Parathyroid adenoma (tissue), 2 donors: Measurements from ENCODE around the gene KLHL3.

ENCODE experiments used
- H2AFZ ChIP-seq: fragments of 300-600 bp; sonication (generic); one replicate; pipeline ENCODE4 v1.7.0; 2017; ENCODE audit warnings: antibody characterized with exemption, mild to moderate bottlenecking
- H3K27ac ChIP-seq: fragments of 300-600 bp; sonication (generic); one replicate; pipeline ENCODE4 v1.7.0; 2017
- H3K27me3 ChIP-seq: fragments of 300-600 bp; sonication (generic); one replicate; pipeline ENCODE4 v1.7.0; 2017; ENCODE audit warnings: low read length; ENCODE audit not compliant: control insufficient read depth, insufficient read depth
- H3K36me3 ChIP-seq: fragments of 300-600 bp; sonication (generic); one replicate; pipeline ENCODE4 v1.7.0; 2017; ENCODE audit warnings: low read length; ENCODE audit not compliant: control insufficient read depth, insufficient read depth
- H3K4me1 ChIP-seq: fragments of 300-600 bp; sonication (generic); one replicate; pipeline ENCODE4 v1.7.0; 2017; ENCODE audit warnings: control low read depth
- H3K4me2 ChIP-seq: fragments of 300-600 bp; sonication (generic); one replicate; pipeline ENCODE4 v1.7.0; 2017; ENCODE audit warnings: low read length
- H3K4me3 ChIP-seq: fragments of 300-600 bp; sonication (generic); one replicate; pipeline ENCODE4 v1.7.0; 2017; ENCODE audit warnings: low read depth, low read length
- H3K79me2 ChIP-seq: fragments of 300-600 bp; sonication (generic); one replicate; pipeline ENCODE4 v1.7.0; 2017; ENCODE audit warnings: control low read depth
- H3K9ac ChIP-seq: fragments of 300-600 bp; sonication (generic); one replicate; pipeline ENCODE4 v1.7.0; 2017; ENCODE audit warnings: mild to moderate bottlenecking
- H3K9me3 ChIP-seq: fragments of 300-600 bp; sonication (generic); one replicate; pipeline ENCODE4 v1.7.0; 2017; ENCODE audit warnings: low read length; ENCODE audit not compliant: control insufficient read depth
- TF ChIP-seq, protein P1 (sequence below): fragments of 300-600 bp; sonication (generic); IDR thresholded peaks from one replicate; pipeline ENCODE4 v1.7.0; 2017; ENCODE audit warnings: antibody characterized with exemption, mild to moderate bottlenecking
- donor health status: primary hyperparathyroidism.

KLHL3 gene

GRCh38 chr5:137747848-137748247, 12.0 kb upstream of the KLHL3 start:
- H3K27me3 ChIP-seq = no peaks in the 10 kb centered on the region
- TF ChIP-seq, protein P1, sequence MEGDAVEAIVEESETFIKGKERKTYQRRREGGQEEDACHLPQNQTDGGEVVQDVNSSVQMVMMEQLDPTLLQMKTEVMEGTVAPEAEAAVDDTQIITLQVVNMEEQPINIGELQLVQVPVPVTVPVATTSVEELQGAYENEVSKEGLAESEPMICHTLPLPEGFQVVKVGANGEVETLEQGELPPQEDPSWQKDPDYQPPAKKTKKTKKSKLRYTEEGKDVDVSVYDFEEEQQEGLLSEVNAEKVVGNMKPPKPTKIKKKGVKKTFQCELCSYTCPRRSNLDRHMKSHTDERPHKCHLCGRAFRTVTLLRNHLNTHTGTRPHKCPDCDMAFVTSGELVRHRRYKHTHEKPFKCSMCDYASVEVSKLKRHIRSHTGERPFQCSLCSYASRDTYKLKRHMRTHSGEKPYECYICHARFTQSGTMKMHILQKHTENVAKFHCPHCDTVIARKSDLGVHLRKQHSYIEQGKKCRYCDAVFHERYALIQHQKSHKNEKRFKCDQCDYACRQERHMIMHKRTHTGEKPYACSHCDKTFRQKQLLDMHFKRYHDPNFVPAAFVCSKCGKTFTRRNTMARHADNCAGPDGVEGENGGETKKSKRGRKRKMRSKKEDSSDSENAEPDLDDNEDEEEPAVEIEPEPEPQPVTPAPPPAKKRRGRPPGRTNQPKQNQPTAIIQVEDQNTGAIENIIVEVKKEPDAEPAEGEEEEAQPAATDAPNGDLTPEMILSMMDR = no peak
- H3K27ac ChIP-seq = no peak overlapping the region
- peaks cover 4% of the 10 kb centered on the region for H3K4me1 ChIP-seq
- no peak overlapping the region for H3K4me2 ChIP-seq
- no peak overlapping the region for H3K9ac ChIP-seq
- no peak overlapping the region for H2AFZ ChIP-seq
- H3K4me3 ChIP-seq = no peak overlapping the region
- H3K79me2 ChIP-seq = peaks cover 14% of the 10 kb centered on the region
- H3K36me3 ChIP-seq = no peaks in the 10 kb centered on the region
- H3K9me3 ChIP-seq = no peaks in the 10 kb centered on the region

DNA sequence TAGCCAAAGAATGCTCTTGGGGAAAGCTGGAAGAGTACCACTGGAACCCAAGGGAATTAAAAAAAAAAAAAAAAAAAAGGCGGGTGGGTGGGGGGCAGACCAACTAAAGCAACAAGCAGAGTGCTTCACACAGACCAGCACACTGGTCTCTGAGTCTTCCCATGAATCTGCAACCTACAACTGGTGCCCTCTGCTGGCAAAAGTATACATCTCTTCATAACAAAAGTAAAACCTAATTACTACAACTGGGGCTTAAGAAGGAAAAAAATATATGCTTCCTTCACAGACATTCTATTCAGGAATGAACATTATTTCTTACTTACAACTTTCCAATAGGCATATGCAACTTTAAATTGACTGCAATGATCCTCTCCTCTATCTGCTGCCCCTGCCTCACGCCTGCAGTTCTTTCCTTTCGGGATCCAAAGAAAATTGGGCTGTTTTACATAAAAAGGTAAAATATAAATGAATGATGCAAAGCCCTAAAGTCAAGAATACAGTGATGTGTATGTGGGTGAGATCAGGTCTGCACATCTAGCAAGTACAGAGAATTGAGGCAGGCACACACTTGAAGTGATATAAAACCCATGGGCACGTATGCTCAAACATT, 7.2 kb upstream of the KLHL3 start:
- Histone ChIP-seq H3K4me2 (no peak overlapping the region), H3K9ac (no peak overlapping the region), H3K27me3 (no peaks in the 10 kb centered on the region)

GRCh38 chr5:137741718-137742117, 5.8 kb upstream of the KLHL3 start:
- H3K4me1 ChIP-seq = no peaks in the 10 kb centered on the region
- H3K27ac ChIP-seq = no peak overlapping the region
- no peak overlapping the region for H3K4me3 ChIP-seq
- peaks cover 7% of the 10 kb centered on the region for H3K79me2 ChIP-seq
- H3K9ac ChIP-seq = no peak overlapping the region
- TF ChIP-seq, protein P1 = no peak
- H3K36me3 ChIP-seq = no peaks in the 10 kb centered on the region
- no peak overlapping the region for H2AFZ ChIP-seq
- H3K4me2 ChIP-seq = no peak overlapping the region
- H3K27me3 ChIP-seq = no peaks in the 10 kb centered on the region
- H3K9me3 ChIP-seq = no peaks in the 10 kb centered on the region

More for the DNA sequence above, 7.2 kb upstream of the KLHL3 start:
- TF ChIP-seq, protein P1 = peak; percentile 77
- Histone ChIP-seq H3K4me3 (no peak overlapping the region), H2AFZ (no peak overlapping the region), H3K27ac (no peak overlapping the region), H3K36me3 (no peaks in the 10 kb centered on the region), H3K4me1 (no peaks in the 10 kb centered on the region), H3K79me2 (peaks cover 7% of the 10 kb centered on the region), H3K9me3 (no peaks in the 10 kb centered on the region)

- Histone ChIP-seq H3K9me3 (no peaks in the 10 kb centered on the region), H3K36me3 (no peaks in the 10 kb centered on the region), H3K4me3 (no peak overlapping the region), H3K27ac (no peak overlapping the region), H3K27me3 (no peaks in the 10 kb centered on the region), H3K4me2 (no peak overlapping the region), H3K79me2 (peaks cover 7% of the 10 kb centered on the region), H2AFZ (no peak overlapping the region), H3K4me1 (peaks cover 2% of the 10 kb centered on the region), H3K9ac (no peak overlapping the region)
- TF ChIP-seq, protein P1 = no peak
Measured at GRCh38 chr5:137739737-137740136, 3.8 kb upstream of the KLHL3 start.

GRCh38 chr5:137738947-137739346, 3.1 kb upstream of the KLHL3 start:
- no peak overlapping the region for H3K4me2 ChIP-seq
- peaks cover 10% of the 10 kb centered on the region for H3K4me1 ChIP-seq
- no peak overlapping the region for H3K4me3 ChIP-seq
- H3K79me2 ChIP-seq = peaks cover 7% of the 10 kb centered on the region
- no peak overlapping the region for H2AFZ ChIP-seq
- no peak overlapping the region for H3K9ac ChIP-seq
- H3K9me3 ChIP-seq = no peaks in the 10 kb centered on the region
- TF ChIP-seq, protein P1 = no peak
- H3K27me3 ChIP-seq = no peaks in the 10 kb centered on the region
- no peaks in the 10 kb centered on the region for H3K36me3 ChIP-seq
- no peak overlapping the region for H3K27ac ChIP-seq
